ENCODE results near the gene RUFY4.

DNA sequence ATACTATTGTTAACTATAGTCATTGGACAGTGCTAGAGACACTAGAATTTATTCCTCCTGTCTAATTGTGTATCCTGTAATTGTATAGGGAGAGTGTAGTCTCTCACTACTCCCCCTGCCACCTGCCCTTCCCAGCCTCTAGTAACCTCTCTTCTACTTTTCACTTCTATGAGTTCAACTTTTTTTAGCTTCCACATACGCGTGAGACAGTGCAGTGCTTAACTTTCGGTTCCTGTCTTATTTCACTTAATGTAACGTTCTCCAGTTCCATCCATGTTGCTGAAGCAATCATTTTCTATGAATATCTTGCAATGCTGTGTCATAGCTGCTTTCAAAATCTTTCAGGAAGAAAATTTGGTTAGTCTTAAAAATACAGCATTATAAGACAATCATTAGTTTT, 22.8 kb upstream of the RUFY4 start:
- no peak for TF ChIP-seq POLR2A (IDR thresholded peaks at IDR 0.05; ENCODE audit: low read depth, low read length)
- TF ChIP-seq CTCF (IDR thresholded peaks at IDR 0.05; ENCODE audit: extremely low read depth in 1 of 2, insufficient read depth in 1 of 2, low read depth in 1 of 2, low read length in 2 of 2), result no peak
- no peak for TF ChIP-seq POLR2AphosphoS5 (IDR thresholded peaks at IDR 0.05; ENCODE audit: insufficient read depth, low read depth, low read length)
- no peak for TF ChIP-seq EZH2 (IDR thresholded peaks at IDR 0.05; ENCODE audit: borderline replicate concordance, low read depth, low read length, severe bottlenecking)
- TF ChIP-seq, protein P1, sequence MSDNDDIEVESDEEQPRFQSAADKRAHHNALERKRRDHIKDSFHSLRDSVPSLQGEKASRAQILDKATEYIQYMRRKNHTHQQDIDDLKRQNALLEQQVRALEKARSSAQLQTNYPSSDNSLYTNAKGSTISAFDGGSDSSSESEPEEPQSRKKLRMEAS (IDR thresholded peaks at IDR 0.05; ENCODE audit: insufficient read depth, insufficient read length), result no peak
- no peak for TF ChIP-seq GATA2 (IDR thresholded peaks at IDR 0.05; ENCODE audit: insufficient read depth, insufficient read length, low read depth, low read length)
- no peak for TF ChIP-seq MYC (IDR thresholded peaks at IDR 0.05; ENCODE audit: low read depth, low read length)
- no peak for TF ChIP-seq FOS (IDR thresholded peaks at IDR 0.05; ENCODE audit: borderline replicate concordance, insufficient read depth, low read length)
- no peak for TF ChIP-seq JUN (IDR thresholded peaks at IDR 0.05; ENCODE audit: borderline replicate concordance, insufficient read depth, insufficient read length, low read depth)

Measured in endothelial cell of umbilical vein (primary cell).